ENCODE results near the gene TAGAP.

TAGAP gene

DNA sequence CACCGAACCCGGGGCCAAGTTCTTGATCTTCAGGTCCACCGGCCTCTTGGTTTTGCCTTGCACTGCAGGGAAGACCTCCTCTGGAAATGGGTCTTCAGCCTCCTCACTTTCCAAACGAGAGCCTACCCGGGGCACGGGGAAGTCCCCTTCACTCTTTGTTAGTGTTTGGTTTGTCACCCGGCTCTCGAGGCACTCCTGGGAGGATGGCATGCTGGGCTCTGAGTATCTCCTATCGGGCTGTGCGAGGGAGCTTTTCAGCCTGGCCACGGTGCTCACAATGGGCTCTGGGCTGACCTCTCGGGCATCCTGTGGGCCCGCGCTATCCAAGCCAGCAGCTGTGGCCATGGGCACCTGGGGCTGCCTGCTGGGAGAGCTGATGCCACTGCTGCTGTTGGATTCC lies 8.1 kb downstream of the TAGAP start:
- H3K4me2 ChIP-seq (ENCODE audit: insufficient read depth, low read length, poor library complexity, severe bottlenecking): no peak overlapping the region
- H3K23ac ChIP-seq (ENCODE audit: low read depth, low read length, poor library complexity): no peak overlapping the region
- no peaks in the 10 kb centered on the region for H3K9me3 ChIP-seq (replicated peaks in 1 of 2; ENCODE audit: control insufficient read depth in 2 of 2, insufficient read depth in 1 of 2, low read depth in 1 of 2, low read length in 2 of 2)
- H3K27me3 ChIP-seq (ENCODE audit: control insufficient read depth in 3 of 3, insufficient read depth in 3 of 3, low read depth in 1 of 3, low read length in 3 of 3): peaks cover 0 to 27% (median 0%) of the 10 kb centered on the region in 3 experiments
- no peak overlapping the region for H3K4ac ChIP-seq (ENCODE audit: low read length)
- H4K8ac ChIP-seq (ENCODE audit: low read depth, low read length): peak overlapping the region; percentile 74
- no peak overlapping the region for H3K9ac ChIP-seq (ENCODE audit: low read depth, low read length, poor library complexity)
- H2BK120ac ChIP-seq (ENCODE audit: low read depth, low read length): no peak overlapping the region
- no CpG with 5 or more reads among the region's 14 CpGs for WGBS, 2 donors (ENCODE audit: extremely low coverage in 2 of 2, insufficient read length in 2 of 2, insufficient replicate concordance in 1 of 2)
- H2AK5ac ChIP-seq (ENCODE audit: low read depth, low read length): no peak overlapping the region
- H2BK12ac ChIP-seq (ENCODE audit: low read length): no peak overlapping the region
- no peak overlapping the region for H2BK5ac ChIP-seq (ENCODE audit: low read length)
- no peaks in the 10 kb centered on the region for H3K4me1 ChIP-seq (ENCODE audit: control insufficient read depth in 2 of 2, insufficient read depth in 1 of 2, low read depth in 1 of 2, low read length in 2 of 2)
- H3K79me1 ChIP-seq (ENCODE audit: low read depth, low read length): no peaks in the 10 kb centered on the region
- H3K36me3 ChIP-seq (replicated peaks in 1 of 2; ENCODE audit: control insufficient read depth in 2 of 2, insufficient read depth in 2 of 2, low read length in 2 of 2): no peaks in the 10 kb centered on the region
- H3K18ac ChIP-seq (ENCODE audit: low read length): peak overlapping the region; percentile 44
- no peak overlapping the region for H3K14ac ChIP-seq (ENCODE audit: low read length)
- H2BK15ac ChIP-seq (ENCODE audit: low read length): no peak overlapping the region
- no peak overlapping the region for H4K91ac ChIP-seq (ENCODE audit: low read depth, low read length, poor library complexity)
- no peak for DNase-seq (ENCODE audit: low spot score)
- H3K4me3 ChIP-seq (ENCODE audit: low read length in 2 of 2): no peak overlapping the region
- no peak overlapping the region for H3K27ac ChIP-seq (replicated peaks; ENCODE audit: low read length)
- no peak overlapping the region for H2AFZ ChIP-seq (ENCODE audit: low read length)

GRCh38 chr6:159035891-159036290 lies 8.9 kb downstream of the TAGAP start:
- Histone ChIP-seq H3K79me1 (ENCODE audit: low read depth, low read length) (no peaks in the 10 kb centered on the region), H2BK120ac (ENCODE audit: low read depth, low read length) (no peak overlapping the region), H3K14ac (ENCODE audit: low read length) (peak overlapping the region; percentile 9), H3K4me1 (ENCODE audit: control insufficient read depth in 2 of 2, insufficient read depth in 1 of 2, low read depth in 1 of 2, low read length in 2 of 2) (no peaks in the 10 kb centered on the region), H3K4ac (ENCODE audit: low read length) (no peak overlapping the region), H2BK5ac (ENCODE audit: low read length) (no peak overlapping the region), H3K18ac (ENCODE audit: low read length) (no peak overlapping the region), H3K23ac (ENCODE audit: low read depth, low read length, poor library complexity) (no peak overlapping the region), H3K36me3 (replicated peaks in 1 of 2; ENCODE audit: control insufficient read depth in 2 of 2, insufficient read depth in 2 of 2, low read length in 2 of 2) (no peaks in the 10 kb centered on the region), H3K27me3 (ENCODE audit: control insufficient read depth in 3 of 3, insufficient read depth in 3 of 3, low read depth in 1 of 3, low read length in 3 of 3) (peaks cover 0 to 23% (median 0%) of the 10 kb centered on the region in 3 experiments), H2AFZ (ENCODE audit: low read length) (no peak overlapping the region), H2BK12ac (ENCODE audit: low read length) (no peak overlapping the region), H4K8ac (ENCODE audit: low read depth, low read length) (no peak overlapping the region), H3K9me3 (replicated peaks in 1 of 2; ENCODE audit: control insufficient read depth in 2 of 2, insufficient read depth in 1 of 2, low read depth in 1 of 2, low read length in 2 of 2) (no peaks in the 10 kb centered on the region), H3K4me2 (ENCODE audit: insufficient read depth, low read length, poor library complexity, severe bottlenecking) (no peak overlapping the region), H4K91ac (ENCODE audit: low read depth, low read length, poor library complexity) (no peak overlapping the region), H3K4me3 (ENCODE audit: low read length in 2 of 2) (no peak overlapping the region), H3K27ac (replicated peaks; ENCODE audit: low read length) (no peak overlapping the region), H2AK5ac (ENCODE audit: low read depth, low read length) (no peak overlapping the region), H2BK15ac (ENCODE audit: low read length) (no peak overlapping the region), H3K9ac (ENCODE audit: low read depth, low read length, poor library complexity) (no peak overlapping the region)
- DNase-seq (ENCODE audit: low spot score): no peak
- no CpG with 5 or more reads among the region's 17 CpGs for WGBS, 2 donors (ENCODE audit: extremely low coverage in 2 of 2, insufficient read length in 2 of 2, insufficient replicate concordance in 1 of 2)

GRCh38 chr6:159033160-159034049 lies 11.4 kb downstream of the TAGAP start:
- H3K18ac ChIP-seq (ENCODE audit: low read length): no peak overlapping the region
- no peak overlapping the region for H3K14ac ChIP-seq (ENCODE audit: low read length)
- H2BK15ac ChIP-seq (ENCODE audit: low read length): no peak overlapping the region
- H3K27me3 ChIP-seq (ENCODE audit: control insufficient read depth in 3 of 3, insufficient read depth in 3 of 3, low read depth in 1 of 3, low read length in 3 of 3): peaks cover 0 to 8% (median 0%) of the 10 kb centered on the region in 3 experiments
- no peak overlapping the region for H3K9ac ChIP-seq (ENCODE audit: low read depth, low read length, poor library complexity)
- no peak overlapping the region for H4K91ac ChIP-seq (ENCODE audit: low read depth, low read length, poor library complexity)
- H3K9me3 ChIP-seq (replicated peaks in 1 of 2; ENCODE audit: control insufficient read depth in 2 of 2, insufficient read depth in 1 of 2, low read depth in 1 of 2, low read length in 2 of 2): no peaks in the 10 kb centered on the region
- H3K4me1 ChIP-seq (ENCODE audit: control insufficient read depth in 2 of 2, insufficient read depth in 1 of 2, low read depth in 1 of 2, low read length in 2 of 2): no peaks in the 10 kb centered on the region
- H4K8ac ChIP-seq (ENCODE audit: low read depth, low read length): no peak overlapping the region
- H3K23ac ChIP-seq (ENCODE audit: low read depth, low read length, poor library complexity): no peak overlapping the region
- no peak overlapping the region for H2BK120ac ChIP-seq (ENCODE audit: low read depth, low read length)
- no CpG with 5 or more reads among the region's 11 CpGs for WGBS, 2 donors (ENCODE audit: extremely low coverage in 2 of 2, insufficient read length in 2 of 2, insufficient replicate concordance in 1 of 2)
- H2BK12ac ChIP-seq (ENCODE audit: low read length): no peak overlapping the region
- no peak overlapping the region for H2AK5ac ChIP-seq (ENCODE audit: low read depth, low read length)
- no peak for DNase-seq (ENCODE audit: low spot score)
- H2BK5ac ChIP-seq (ENCODE audit: low read length): no peak overlapping the region
- no peak overlapping the region for H3K4me3 ChIP-seq (ENCODE audit: low read length in 2 of 2)
- no peak overlapping the region for H3K4me2 ChIP-seq (ENCODE audit: insufficient read depth, low read length, poor library complexity, severe bottlenecking)
- no peaks in the 10 kb centered on the region for H3K36me3 ChIP-seq (replicated peaks in 1 of 2; ENCODE audit: control insufficient read depth in 2 of 2, insufficient read depth in 2 of 2, low read length in 2 of 2)
- no peak overlapping the region for H3K27ac ChIP-seq (replicated peaks; ENCODE audit: low read length)
- no peaks in the 10 kb centered on the region for H3K79me1 ChIP-seq (ENCODE audit: low read depth, low read length)
- H2AFZ ChIP-seq (ENCODE audit: low read length): no peak overlapping the region
- H3K4ac ChIP-seq (ENCODE audit: low read length): no peak overlapping the region

GRCh38 chr6:159031846-159032245 lies 12.9 kb downstream of the TAGAP start:
- H4K8ac ChIP-seq (ENCODE audit: low read depth, low read length): no peak overlapping the region

More at GRCh38 chr6:159031846-159032245, 12.9 kb downstream of the TAGAP start:
- no peak overlapping the region for H3K23ac ChIP-seq (ENCODE audit: low read depth, low read length, poor library complexity)
- no peak overlapping the region for H3K4me3 ChIP-seq (ENCODE audit: low read length in 2 of 2)
- no peak overlapping the region for H2BK120ac ChIP-seq (ENCODE audit: low read depth, low read length)
- H3K27me3 ChIP-seq (ENCODE audit: control insufficient read depth in 3 of 3, insufficient read depth in 3 of 3, low read depth in 1 of 3, low read length in 3 of 3): no peaks in the 10 kb centered on the region
- H4K91ac ChIP-seq (ENCODE audit: low read depth, low read length, poor library complexity): no peak overlapping the region
- no peak overlapping the region for H3K9ac ChIP-seq (ENCODE audit: low read depth, low read length, poor library complexity)
- H3K4me1 ChIP-seq (ENCODE audit: control insufficient read depth in 2 of 2, insufficient read depth in 1 of 2, low read depth in 1 of 2, low read length in 2 of 2): no peaks in the 10 kb centered on the region
- no peak overlapping the region for H2BK5ac ChIP-seq (ENCODE audit: low read length)
- no peak overlapping the region for H3K18ac ChIP-seq (ENCODE audit: low read length)
- no peak overlapping the region for H2BK15ac ChIP-seq (ENCODE audit: low read length)
- H3K9me3 ChIP-seq (replicated peaks in 1 of 2; ENCODE audit: control insufficient read depth in 2 of 2, insufficient read depth in 1 of 2, low read depth in 1 of 2, low read length in 2 of 2): no peaks in the 10 kb centered on the region
- no peak overlapping the region for H2AFZ ChIP-seq (ENCODE audit: low read length)
- no peak overlapping the region for H2BK12ac ChIP-seq (ENCODE audit: low read length)
- no CpG with 5 or more reads among the region's 5 CpGs for WGBS, 2 donors (ENCODE audit: extremely low coverage in 2 of 2, insufficient read length in 2 of 2, insufficient replicate concordance in 1 of 2)
- no peak overlapping the region for H3K4ac ChIP-seq (ENCODE audit: low read length)
- no peak overlapping the region for H3K4me2 ChIP-seq (ENCODE audit: insufficient read depth, low read length, poor library complexity, severe bottlenecking)
- no peak overlapping the region for H3K14ac ChIP-seq (ENCODE audit: low read length)
- H3K36me3 ChIP-seq (replicated peaks in 1 of 2; ENCODE audit: control insufficient read depth in 2 of 2, insufficient read depth in 2 of 2, low read length in 2 of 2): no peaks in the 10 kb centered on the region
- H3K27ac ChIP-seq (replicated peaks; ENCODE audit: low read length): no peak overlapping the region
- no peak for DNase-seq (ENCODE audit: low spot score)
- H2AK5ac ChIP-seq (ENCODE audit: low read depth, low read length): no peak overlapping the region
- H3K79me1 ChIP-seq (ENCODE audit: low read depth, low read length): no peaks in the 10 kb centered on the region

Measured in neuronal stem cell (in vitro differentiated cells).